ENCODE results near the gene AATK. TPM values are rescaled to one million over a fixed set of nuclear protein-coding genes. Genes with fewer than 3 reads are reported as not detected.

Gene AATK
- total RNA-seq, 1 donor from 2014 or later = 7.7 TPM

DNA sequence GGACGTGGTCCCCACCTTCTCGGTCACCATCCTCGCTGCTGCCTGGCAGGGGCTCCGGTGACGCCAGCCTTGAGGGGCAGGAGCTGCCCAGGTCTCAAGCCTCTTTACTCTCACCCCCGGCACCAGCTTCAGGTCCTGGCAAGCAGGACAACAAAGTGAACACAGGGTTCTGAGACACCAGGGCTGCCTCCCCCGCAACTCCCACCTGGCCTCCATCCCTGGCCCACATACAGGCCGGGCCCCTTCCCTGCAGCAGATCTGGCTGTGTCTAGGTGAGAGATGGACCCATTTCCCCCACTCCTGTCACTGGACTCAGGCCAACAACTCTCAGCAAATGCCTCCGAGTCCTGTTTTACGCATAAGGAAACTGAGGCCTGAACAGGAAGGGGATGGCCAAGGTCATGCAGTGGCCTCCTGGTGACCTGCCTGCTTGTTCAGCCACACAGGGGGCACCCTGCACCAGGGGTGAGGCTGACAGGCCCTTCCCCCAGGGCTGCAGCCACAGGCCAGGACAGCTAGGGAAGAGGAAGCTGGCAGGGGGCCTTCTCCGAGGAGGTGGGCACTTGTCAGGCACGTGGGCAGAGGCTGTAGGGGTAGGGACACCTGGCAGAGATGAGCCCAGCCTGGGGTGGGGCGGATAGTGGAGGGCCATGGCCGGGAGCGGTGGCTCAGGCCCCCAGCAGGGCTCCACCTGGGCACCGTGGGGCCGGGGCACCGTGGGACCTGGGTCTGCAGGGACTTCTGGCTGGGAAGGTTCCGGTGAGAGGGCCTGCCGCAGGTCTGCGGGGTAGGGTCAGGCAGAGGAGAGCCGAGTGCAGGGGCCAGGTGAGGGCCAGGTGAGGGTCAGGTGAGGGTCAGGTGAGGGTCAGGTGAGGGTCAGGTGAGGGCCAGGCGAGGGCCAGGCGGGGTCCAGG lies 47.5 kb downstream of the AATK start:
- Mint-ChIP-seq H3K27ac (ENCODE audit: unreplicated experiment) (peak overlapping the region; percentile 42), H3K4me1 (ENCODE audit: unreplicated experiment) (peaks cover 5% of the 10 kb centered on the region), H3K27me3 (ENCODE audit: unreplicated experiment) (peaks cover 10% of the 10 kb centered on the region), H3K9me3 (ENCODE audit: unreplicated experiment) (no peaks in the 10 kb centered on the region), H3K4me3 (ENCODE audit: unreplicated experiment) (no peak overlapping the region), H3K36me3 (ENCODE audit: low read depth, unreplicated experiment) (no peaks in the 10 kb centered on the region)
- no peak for DNase-seq (ENCODE audit: low spot score)
- TF ChIP-seq, protein P1, sequence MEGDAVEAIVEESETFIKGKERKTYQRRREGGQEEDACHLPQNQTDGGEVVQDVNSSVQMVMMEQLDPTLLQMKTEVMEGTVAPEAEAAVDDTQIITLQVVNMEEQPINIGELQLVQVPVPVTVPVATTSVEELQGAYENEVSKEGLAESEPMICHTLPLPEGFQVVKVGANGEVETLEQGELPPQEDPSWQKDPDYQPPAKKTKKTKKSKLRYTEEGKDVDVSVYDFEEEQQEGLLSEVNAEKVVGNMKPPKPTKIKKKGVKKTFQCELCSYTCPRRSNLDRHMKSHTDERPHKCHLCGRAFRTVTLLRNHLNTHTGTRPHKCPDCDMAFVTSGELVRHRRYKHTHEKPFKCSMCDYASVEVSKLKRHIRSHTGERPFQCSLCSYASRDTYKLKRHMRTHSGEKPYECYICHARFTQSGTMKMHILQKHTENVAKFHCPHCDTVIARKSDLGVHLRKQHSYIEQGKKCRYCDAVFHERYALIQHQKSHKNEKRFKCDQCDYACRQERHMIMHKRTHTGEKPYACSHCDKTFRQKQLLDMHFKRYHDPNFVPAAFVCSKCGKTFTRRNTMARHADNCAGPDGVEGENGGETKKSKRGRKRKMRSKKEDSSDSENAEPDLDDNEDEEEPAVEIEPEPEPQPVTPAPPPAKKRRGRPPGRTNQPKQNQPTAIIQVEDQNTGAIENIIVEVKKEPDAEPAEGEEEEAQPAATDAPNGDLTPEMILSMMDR (IDR thresholded peaks at IDR 0.05; ENCODE audit: unreplicated experiment) = no peak

DNA sequence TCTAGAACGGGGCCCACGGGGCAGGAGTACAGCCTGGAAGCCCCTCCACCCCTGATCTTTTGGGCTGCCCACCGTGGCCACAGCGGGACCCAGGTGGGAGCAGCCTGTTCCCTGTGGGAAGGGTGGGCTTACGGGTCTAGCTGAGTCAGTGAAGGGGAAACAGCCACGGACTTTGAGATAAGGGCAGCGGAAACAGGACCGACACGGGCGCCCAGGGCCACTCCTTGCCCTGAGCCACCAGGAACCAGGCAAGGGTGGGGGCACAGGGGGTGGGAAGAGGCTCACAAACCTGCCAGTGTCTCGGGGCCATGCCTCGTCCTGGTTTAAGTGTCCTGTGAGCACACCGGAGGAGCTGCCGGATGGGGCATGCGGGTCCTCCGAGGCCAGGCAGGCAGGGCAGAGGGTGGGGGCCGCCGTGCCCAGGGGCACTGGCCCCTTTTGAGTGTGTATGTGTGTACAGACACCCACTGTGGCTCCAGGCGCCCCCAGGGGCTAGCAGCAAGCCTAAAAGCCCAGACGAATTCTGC lies 48.3 kb downstream of the AATK start:
- Mint-ChIP-seq H3K4me1 (ENCODE audit: unreplicated experiment) (peaks cover 5% of the 10 kb centered on the region), H3K27me3 (ENCODE audit: unreplicated experiment) (peaks cover 13% of the 10 kb centered on the region), H3K9me3 (ENCODE audit: unreplicated experiment) (no peaks in the 10 kb centered on the region), H3K36me3 (ENCODE audit: low read depth, unreplicated experiment) (no peaks in the 10 kb centered on the region), H3K4me3 (ENCODE audit: unreplicated experiment) (no peak overlapping the region), H3K27ac (ENCODE audit: unreplicated experiment) (no peak overlapping the region)
- DNase-seq (ENCODE audit: low spot score) = no peak
- TF ChIP-seq, protein P1 (IDR thresholded peaks at IDR 0.05; ENCODE audit: unreplicated experiment) = no peak

DNA sequence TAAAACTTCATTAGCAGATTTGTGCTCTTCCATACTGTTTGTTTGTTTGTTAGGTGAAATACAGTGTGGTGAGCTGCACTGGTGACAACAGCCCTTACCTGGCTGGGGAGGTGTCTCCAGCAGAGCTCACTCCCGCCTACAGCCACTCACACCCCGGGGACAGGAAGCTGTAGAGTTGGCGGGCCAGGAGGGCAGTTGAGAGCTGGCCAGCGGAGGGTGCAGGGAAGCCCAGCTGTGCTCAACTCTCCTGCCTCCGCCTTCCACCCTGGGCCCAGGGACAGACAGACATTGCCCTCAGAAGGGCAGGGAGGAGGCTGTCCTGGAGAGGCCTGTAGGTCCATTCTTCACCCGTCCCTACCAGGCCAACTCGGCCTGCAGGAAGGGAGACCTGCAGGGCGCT lies 49.3 kb downstream of the AATK start:
- H3K4me1 Mint-ChIP-seq (ENCODE audit: unreplicated experiment) = peaks cover 5% of the 10 kb centered on the region
- TF ChIP-seq, protein P1 (IDR thresholded peaks at IDR 0.05; ENCODE audit: unreplicated experiment) = no peak
- no peak for DNase-seq (ENCODE audit: low spot score)
- no peaks in the 10 kb centered on the region for H3K36me3 Mint-ChIP-seq (ENCODE audit: low read depth, unreplicated experiment)
- H3K9me3 Mint-ChIP-seq (ENCODE audit: unreplicated experiment) = no peaks in the 10 kb centered on the region
- peaks cover 18% of the 10 kb centered on the region for H3K27me3 Mint-ChIP-seq (ENCODE audit: unreplicated experiment)
- H3K27ac Mint-ChIP-seq (ENCODE audit: unreplicated experiment) = no peak overlapping the region
- no peak overlapping the region for H3K4me3 Mint-ChIP-seq (ENCODE audit: unreplicated experiment)

DNA sequence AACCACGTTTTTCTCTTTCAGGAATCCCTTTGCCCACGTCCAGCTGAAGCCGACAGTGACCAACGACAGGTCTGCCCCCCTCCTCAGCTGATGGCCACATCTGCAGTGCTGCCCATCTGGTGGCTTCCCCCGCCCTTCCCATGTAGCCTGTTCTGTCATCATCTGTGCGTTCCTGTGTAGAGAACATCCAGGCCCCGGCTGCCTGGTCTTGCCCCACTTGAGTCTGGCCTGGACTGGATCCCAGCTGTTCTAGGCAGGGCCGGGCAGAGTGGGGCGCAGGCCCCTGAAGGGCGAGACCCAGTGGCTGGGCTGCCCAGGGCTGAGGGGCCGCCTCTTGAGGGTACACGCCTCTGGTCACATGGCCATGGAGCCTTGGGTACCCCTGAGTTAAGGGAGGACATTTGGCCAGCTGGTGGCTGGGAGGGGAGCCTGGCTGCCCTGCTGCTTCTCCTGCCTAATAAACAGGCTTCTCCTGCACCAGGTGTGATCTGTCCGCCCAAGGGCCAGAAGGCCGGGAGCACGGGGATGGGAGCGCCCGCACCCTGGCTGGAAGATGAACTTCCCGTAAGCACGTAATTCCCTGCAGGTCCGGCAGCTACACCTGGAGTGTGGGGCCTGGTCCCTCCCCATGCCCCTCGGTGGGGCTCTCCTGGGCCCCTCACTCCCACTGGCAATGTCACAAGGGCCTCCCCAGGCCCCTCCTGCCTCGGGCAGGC lies 50.1 kb downstream of the AATK start:
- no peak overlapping the region for H3K27ac Mint-ChIP-seq (ENCODE audit: unreplicated experiment)
- H3K4me3 Mint-ChIP-seq (ENCODE audit: unreplicated experiment) = no peak overlapping the region
- TF ChIP-seq, protein P1 (IDR thresholded peaks at IDR 0.05; ENCODE audit: unreplicated experiment) = no peak
- peaks cover 5% of the 10 kb centered on the region for H3K4me1 Mint-ChIP-seq (ENCODE audit: unreplicated experiment)
- DNase-seq (ENCODE audit: low spot score) = no peak
- no peaks in the 10 kb centered on the region for H3K9me3 Mint-ChIP-seq (ENCODE audit: unreplicated experiment)
- peaks cover 17% of the 10 kb centered on the region for H3K27me3 Mint-ChIP-seq (ENCODE audit: unreplicated experiment)
- H3K36me3 Mint-ChIP-seq (ENCODE audit: low read depth, unreplicated experiment) = no peaks in the 10 kb centered on the region
